Panc1 (cell line): ENCODE results near the gene PAK1.

ENCODE experiments used
- REST ChIP-seq, 2 experiments: IDR thresholded peaks; 2 replicates each; pipeline ENCODE4 v1.6.1; 2011 to 2012; ENCODE audit warnings: low read depth in 2 of 2, control low read depth in 1 of 2, low read length in 1 of 2, mild to moderate bottlenecking in 1 of 2, moderate library complexity in 1 of 2; ENCODE audit not compliant: insufficient read depth in 1 of 2
- SIN3A ChIP-seq: IDR thresholded peaks from 2 replicates; pipeline ENCODE4 v1.6.1; 2012; ENCODE audit warnings: low read depth, mild to moderate bottlenecking, low read length, moderate library complexity, borderline replicate concordance; ENCODE audit not compliant: insufficient read depth
- TCF7L2 ChIP-seq: IDR thresholded peaks from 2 replicates; pipeline ENCODE4 v1.6.1; 2011; ENCODE audit warnings: mild to moderate bottlenecking, low read depth, low read length, inconsistent platforms

- TF ChIP-seq SIN3A (no peak), REST (IDR thresholded peaks at IDR 0.05; ENCODE audit: insufficient read depth in 1 of 2, low read depth in 2 of 2, low read length in 1 of 2) (no peak), TCF7L2 (no peak)
These were observed 50.3 kb downstream of the PAK1 start for GRCh38 chr11:77423624-77424023.
